ENCODE results near the gene CELF2. TPM values are rescaled to one million over a fixed set of nuclear protein-coding genes. Genes with fewer than 3 reads are reported as not detected.

CELF2 gene
- total RNA-seq, 1 donor from 2014 or later: 89.2 TPM

DNA sequence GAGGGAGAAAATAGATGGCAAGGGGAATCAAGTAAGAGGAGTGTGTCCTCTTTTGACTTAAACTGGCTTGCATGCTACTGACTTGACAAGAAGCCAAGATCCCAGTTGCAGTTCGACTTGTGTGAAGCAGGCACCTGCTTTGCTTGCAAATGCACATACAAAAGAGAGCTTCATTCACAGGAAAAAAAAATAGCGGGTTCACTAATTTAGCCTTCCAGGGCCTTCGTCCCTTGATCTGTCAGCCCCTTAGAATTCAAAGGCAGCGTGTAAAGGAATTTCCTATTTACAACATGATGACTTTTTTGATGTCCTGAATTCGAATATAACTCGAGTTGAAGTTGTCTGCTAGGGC is 192.1 kb downstream of the CELF2 start:
- H3K36me3 Mint-ChIP-seq (ENCODE audit: low read depth): peaks cover 83% of the 10 kb centered on the region
- peak; percentile 30 for ATAC-seq (ENCODE audit: low read depth)
- H3K9me3 Mint-ChIP-seq: no peaks in the 10 kb centered on the region
- TF ChIP-seq, protein P1, sequence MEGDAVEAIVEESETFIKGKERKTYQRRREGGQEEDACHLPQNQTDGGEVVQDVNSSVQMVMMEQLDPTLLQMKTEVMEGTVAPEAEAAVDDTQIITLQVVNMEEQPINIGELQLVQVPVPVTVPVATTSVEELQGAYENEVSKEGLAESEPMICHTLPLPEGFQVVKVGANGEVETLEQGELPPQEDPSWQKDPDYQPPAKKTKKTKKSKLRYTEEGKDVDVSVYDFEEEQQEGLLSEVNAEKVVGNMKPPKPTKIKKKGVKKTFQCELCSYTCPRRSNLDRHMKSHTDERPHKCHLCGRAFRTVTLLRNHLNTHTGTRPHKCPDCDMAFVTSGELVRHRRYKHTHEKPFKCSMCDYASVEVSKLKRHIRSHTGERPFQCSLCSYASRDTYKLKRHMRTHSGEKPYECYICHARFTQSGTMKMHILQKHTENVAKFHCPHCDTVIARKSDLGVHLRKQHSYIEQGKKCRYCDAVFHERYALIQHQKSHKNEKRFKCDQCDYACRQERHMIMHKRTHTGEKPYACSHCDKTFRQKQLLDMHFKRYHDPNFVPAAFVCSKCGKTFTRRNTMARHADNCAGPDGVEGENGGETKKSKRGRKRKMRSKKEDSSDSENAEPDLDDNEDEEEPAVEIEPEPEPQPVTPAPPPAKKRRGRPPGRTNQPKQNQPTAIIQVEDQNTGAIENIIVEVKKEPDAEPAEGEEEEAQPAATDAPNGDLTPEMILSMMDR (IDR thresholded peaks at IDR 0.05): no peak
- peaks cover 96% of the 10 kb centered on the region for H3K4me1 Mint-ChIP-seq
- H3K27me3 Mint-ChIP-seq: no peaks in the 10 kb centered on the region
- H3K4me3 Mint-ChIP-seq: peak overlapping the region; percentile 78
- intact Hi-C loops (cut with micrococcal nuclease): loop anchor here (1.0 kb wide), 6 partner anchors 7 to 47 kb away; no protein-coding TSS in a partner anchor
- peak overlapping the region; percentile 92 for H3K27ac Mint-ChIP-seq
- CTCF ChIA-PET: interaction anchor here (0.7 to 1.9 kb wide), 3 partner anchors 17 to 61 kb away, joined by 3 to 6 read pairs (median 4); no protein-coding TSS in a partner anchor
- DNase-seq: no peak
- POLR2A ChIA-PET: interaction anchor here (0.8 to 2.5 kb wide), 6 partner anchors 12 to 61 kb away, joined by 3 to 16 read pairs (median 8); no protein-coding TSS in a partner anchor

DNA sequence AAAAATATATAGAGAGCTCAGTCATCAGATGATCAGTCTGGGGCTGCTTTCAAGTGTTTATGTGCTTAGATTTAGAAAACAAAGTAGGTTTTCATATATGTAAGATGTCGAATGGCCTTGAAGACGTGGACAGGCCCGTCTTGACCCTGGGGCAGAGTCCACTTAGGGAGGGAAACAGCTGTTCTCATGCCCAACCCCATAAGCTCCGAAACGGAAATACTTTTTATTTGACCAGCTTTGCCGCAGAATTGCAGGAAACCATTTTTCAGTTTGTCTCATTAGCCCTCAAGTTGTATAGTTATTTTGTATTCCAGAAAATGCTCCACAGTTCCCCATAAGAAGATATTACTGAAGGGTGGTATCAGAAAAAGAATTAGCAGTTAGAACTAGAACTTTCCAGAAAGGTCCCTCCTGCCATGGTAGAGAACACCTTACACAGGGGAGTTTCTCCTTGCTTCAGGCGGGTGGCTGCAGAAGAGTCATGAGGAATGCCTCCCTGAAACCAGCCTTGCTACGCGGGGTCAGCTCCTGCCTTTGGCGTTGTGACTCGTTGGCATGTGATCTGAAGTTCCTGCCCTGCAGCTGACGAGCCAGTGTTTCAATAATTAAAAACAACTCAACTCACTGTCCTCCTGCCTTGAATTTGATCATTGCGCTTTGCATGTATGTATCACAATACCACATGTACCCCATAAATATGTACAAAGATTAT is 192.7 kb downstream of the CELF2 start:
- ChIA-PET POLR2A (interaction anchor here (0.6 to 2.5 kb wide), 8 partner anchors 13 to 65 kb away, joined by 3 to 16 read pairs (median 5); no protein-coding TSS in a partner anchor), CTCF (interaction anchor here (0.7 to 1.9 kb wide), 3 partner anchors 16 to 61 kb away, joined by 3 to 6 read pairs (median 4); no protein-coding TSS in a partner anchor)
- ATAC-seq (ENCODE audit: low read depth) (no peak), DNase-seq (no peak)
- TF ChIP-seq, protein P1 (IDR thresholded peaks at IDR 0.05): no peak
- H3K27ac Mint-ChIP-seq: peak overlapping the region; percentile 92
- H3K4me3 Mint-ChIP-seq: peak overlapping the region; percentile 78
- intact Hi-C loops (cut with micrococcal nuclease): no loop called here
- H3K36me3 Mint-ChIP-seq (ENCODE audit: low read depth): peaks cover 83% of the 10 kb centered on the region
- H3K4me1 Mint-ChIP-seq: peaks cover 96% of the 10 kb centered on the region
- H3K27me3 Mint-ChIP-seq: no peaks in the 10 kb centered on the region
- H3K9me3 Mint-ChIP-seq: no peaks in the 10 kb centered on the region

- Mint-ChIP-seq H3K9me3 (no peaks in the 10 kb centered on the region), H3K27ac (peak overlapping the region; percentile 76), H3K4me1 (peaks cover 91% of the 10 kb centered on the region), H3K27me3 (no peaks in the 10 kb centered on the region), H3K36me3 (ENCODE audit: low read depth) (peaks cover 81% of the 10 kb centered on the region), H3K4me3 (peak overlapping the region; percentile 9)
- intact Hi-C loops (cut with micrococcal nuclease): loop anchor here (1.0 kb wide), 1 partner anchor 11 kb away; no protein-coding TSS in a partner anchor
- ChIA-PET CTCF (interaction anchor here (0.9 kb wide), 1 partner anchor 30 kb away, joined by 3 read pairs; no protein-coding TSS in a partner anchor), POLR2A (interaction anchor here (0.6 to 2.5 kb wide), 8 partner anchors 14 to 1000 kb away, joined by 3 to 16 read pairs (median 6); no protein-coding TSS in a partner anchor)
- DNase-seq: no peak
- no peak for ATAC-seq (ENCODE audit: low read depth)
- TF ChIP-seq, protein P1 (IDR thresholded peaks at IDR 0.05): no peak
Measured at GRCh38 chr10:11212288-11213085, 194.8 kb downstream of the CELF2 start.

- POLR2A ChIA-PET: interaction anchor here (0.6 to 2.3 kb wide), 4 partner anchors 13 to 47 kb away, joined by 3 to 9 read pairs (median 6); no protein-coding TSS in a partner anchor
Measured at GRCh38 chr10:11213137-11213536, 195.5 kb downstream of the CELF2 start.

More at GRCh38 chr10:11213137-11213536, 195.5 kb downstream of the CELF2 start:
- intact Hi-C loops (cut with micrococcal nuclease): no loop called here
- no peak overlapping the region for H3K4me3 Mint-ChIP-seq
- DNase-seq (no peak), ATAC-seq (ENCODE audit: low read depth) (no peak)
- no peaks in the 10 kb centered on the region for H3K9me3 Mint-ChIP-seq
- peaks cover 88% of the 10 kb centered on the region for H3K4me1 Mint-ChIP-seq
- CTCF ChIA-PET: no interaction called here
- peak overlapping the region; percentile 68 for H3K27ac Mint-ChIP-seq
- no peaks in the 10 kb centered on the region for H3K27me3 Mint-ChIP-seq
- TF ChIP-seq, protein P1 (IDR thresholded peaks at IDR 0.05): no peak
- H3K36me3 Mint-ChIP-seq (ENCODE audit: low read depth): peaks cover 83% of the 10 kb centered on the region
